Glutamatergic neuron (in vitro differentiated cells): ENCODE results near the gene SETD2. TPM values are rescaled to one million over a fixed set of nuclear protein-coding genes. Genes with fewer than 3 reads are reported as not detected.

ENCODE experiments used
- DNase-seq: peaks from one replicate; pipeline ENCODE4 v3.0.0; 2022
- H3K27ac Mint-ChIP-seq: one replicate; pipeline ENCODE4 v1.8.0; 2020; ENCODE audit warnings: mild to moderate bottlenecking, mixed read lengths, inconsistent platforms; ENCODE audit not compliant: unreplicated experiment
- H3K27me3 Mint-ChIP-seq: one replicate; pipeline ENCODE4 v1.8.0; 2020; ENCODE audit warnings: mild to moderate bottlenecking, moderate library complexity, mixed read lengths, inconsistent platforms; ENCODE audit not compliant: unreplicated experiment
- H3K36me3 Mint-ChIP-seq: one replicate; pipeline ENCODE4 v1.8.0; 2020; ENCODE audit warnings: mild to moderate bottlenecking, mixed read lengths, inconsistent platforms; ENCODE audit not compliant: unreplicated experiment
- H3K4me1 Mint-ChIP-seq: one replicate; pipeline ENCODE4 v1.8.0; 2020; ENCODE audit warnings: mild to moderate bottlenecking, low read depth, mixed read lengths, inconsistent platforms; ENCODE audit not compliant: unreplicated experiment
- H3K4me3 Mint-ChIP-seq: one replicate; pipeline ENCODE4 v1.8.0; 2020; ENCODE audit warnings: mild to moderate bottlenecking, mixed read lengths, inconsistent platforms; ENCODE audit not compliant: unreplicated experiment
- H3K9me3 Mint-ChIP-seq: one replicate; pipeline ENCODE4 v1.8.0; 2020; ENCODE audit warnings: mild to moderate bottlenecking, moderate library complexity, mixed read lengths, inconsistent platforms; ENCODE audit not compliant: unreplicated experiment
- CTCF ChIP-seq: fragments of 200-600 bp; sonication (generic); IDR thresholded peaks from one replicate; pipeline ENCODE4 v1.5.0; 2021; ENCODE audit not compliant: partially characterized antibody, unreplicated experiment
- total RNA-seq: library from RNA; stranded (reverse); fragmentation: NEBNext Ultra II Directional; extraction: Animal tissue kit (Norgen Biotek cat#: 25700); gene quantifications from one replicate; pipeline ENCODE4 v1.2.1, GENCODE V29; 2021; ENCODE audit not compliant: unreplicated experiment

SETD2 gene
- total RNA-seq, 1 donor from 2014 or later, result 59.1 TPM

GRCh38 chr3:47176582-47176981, 12.7 kb upstream of the SETD2 start:
- Mint-ChIP-seq H3K36me3 (no peaks in the 10 kb centered on the region), H3K4me1 (peaks cover 4% of the 10 kb centered on the region), H3K27ac (no peak overlapping the region), H3K9me3 (no peaks in the 10 kb centered on the region), H3K4me3 (no peak overlapping the region), H3K27me3 (peaks cover 1% of the 10 kb centered on the region)
- TF ChIP-seq CTCF, result no peak
- no peak for DNase-seq

GRCh38 chr3:47163169-47164006, 525 bp downstream of the SETD2 start:
- Mint-ChIP-seq H3K4me3 (peak overlapping the region; percentile 97), H3K36me3 (no peaks in the 10 kb centered on the region), H3K27me3 (peaks cover 10% of the 10 kb centered on the region), H3K4me1 (peaks cover 18% of the 10 kb centered on the region), H3K9me3 (peaks cover 17% of the 10 kb centered on the region), H3K27ac (peak overlapping the region; percentile 99)
- peak; percentile 54 for DNase-seq
- TF ChIP-seq CTCF, result no peak

- H3K27ac Mint-ChIP-seq, result peak overlapping the region; percentile 99
- H3K27me3 Mint-ChIP-seq, result peaks cover 10% of the 10 kb centered on the region
- H3K4me3 Mint-ChIP-seq, result peak overlapping the region; percentile 97
- no peak for DNase-seq
- TF ChIP-seq CTCF, result no peak
- H3K4me1 Mint-ChIP-seq, result peaks cover 18% of the 10 kb centered on the region
- H3K36me3 Mint-ChIP-seq, result no peaks in the 10 kb centered on the region
- H3K9me3 Mint-ChIP-seq, result peaks cover 17% of the 10 kb centered on the region
Observed at GRCh38 chr3:47162697-47163168, 1.2 kb downstream of the SETD2 start.

GRCh38 chr3:47161983-47162696, 1.8 kb downstream of the SETD2 start:
- Mint-ChIP-seq H3K27ac (peak overlapping the region; percentile 99), H3K4me1 (peaks cover 18% of the 10 kb centered on the region)

More at GRCh38 chr3:47161983-47162696, 1.8 kb downstream of the SETD2 start:
- DNase-seq, result no peak
- Mint-ChIP-seq H3K36me3 (no peaks in the 10 kb centered on the region), H3K9me3 (peaks cover 17% of the 10 kb centered on the region), H3K27me3 (peaks cover 10% of the 10 kb centered on the region), H3K4me3 (peak overlapping the region; percentile 97)
- TF ChIP-seq CTCF, result no peak
